Cardiac muscle cell (in vitro differentiated cells and primary cell): ENCODE measurements around the gene MIDN. TPM values are rescaled to one million over a fixed set of nuclear protein-coding genes. Genes with fewer than 3 reads are reported as not detected.

Source experiments
- DNase-seq, 2 donors: peaks; one replicate each; pipeline versions ENCODE4 v3.0.0 to v3.0.0-alpha.2; 2010 to 2017; ENCODE audit warnings: low read depth in 1 of 2, low spot score in 1 of 2
- H3K27ac ChIP-seq: fragments of 200-600 bp; sonication (generic); 2 replicates; pipeline ENCODE4 v1.5.1; 2016
- H3K27me3 ChIP-seq: fragments of 200-600 bp; sonication (generic); 2 replicates; pipeline ENCODE4 v1.6.0; 2016; ENCODE audit warnings: control low read depth
- H3K36me3 ChIP-seq: fragments of 200-600 bp; sonication (generic); 2 replicates; pipeline ENCODE4 v1.5.1; 2016; ENCODE audit warnings: control low read depth
- H3K4me1 ChIP-seq: fragments of 200-600 bp; sonication (generic); 2 replicates; pipeline ENCODE4 v1.8.1; 2017; ENCODE audit warnings: low read depth, mild to moderate bottlenecking, mixed run types
- H3K4me3 ChIP-seq: fragments of 200-600 bp; sonication (generic); 2 replicates; pipeline ENCODE4 v1.5.1; 2016; ENCODE audit warnings: mild to moderate bottlenecking
- H3K9me3 ChIP-seq: fragments of 200-600 bp; sonication (generic); 2 replicates; pipeline ENCODE4 v1.5.1; 2017; ENCODE audit warnings: low read depth, mild to moderate bottlenecking, control low read depth
- CTCF ChIP-seq: IDR thresholded peaks from 2 replicates; pipeline ENCODE4 v1.5.1; 2012; ENCODE audit warnings: low read depth, mild to moderate bottlenecking, low read length
- polyA plus RNA-seq: library from polyadenylated mRNA; unstranded; fragments of >200 nt; fragmentation: Nextera tagmentation; extraction: Ambion mirVana; gene quantifications from 2 replicates; pipeline ENCODE4 v1.2.1, GENCODE V29; 2016
- total RNA-seq: library from RNA; depleted of rRNA; stranded (reverse); fragments of >200 nt; gene quantifications from 2 replicates; pipeline ENCODE4 v1.2.3, GENCODE V29; 2016

Gene MIDN
- total and polyA plus RNA-seq, 2 experiments from 2014 or later: 58.1 to 89.2 TPM

- no peak overlapping the region for H3K4me3 ChIP-seq
- no peak overlapping the region for H3K27ac ChIP-seq
- no peaks in the 10 kb centered on the region for H3K36me3 ChIP-seq
- H3K27me3 ChIP-seq: peaks cover 6% of the 10 kb centered on the region
- H3K9me3 ChIP-seq: no peaks in the 10 kb centered on the region
- DNase-seq: no peak
- no peaks in the 10 kb centered on the region for H3K4me1 ChIP-seq
- no peak for TF ChIP-seq CTCF
Measured at GRCh38 chr19:1290703-1291651, 42.6 kb downstream of the MIDN start.

GRCh38 chr19:1291761-1292418 is 43.5 kb downstream of the MIDN start:
- H3K27ac ChIP-seq: no peak overlapping the region
- no peaks in the 10 kb centered on the region for H3K9me3 ChIP-seq
- DNase-seq: no peak
- H3K36me3 ChIP-seq: no peaks in the 10 kb centered on the region
- peaks cover 6% of the 10 kb centered on the region for H3K27me3 ChIP-seq
- no peaks in the 10 kb centered on the region for H3K4me1 ChIP-seq
- no peak overlapping the region for H3K4me3 ChIP-seq
- TF ChIP-seq CTCF: no peak

GRCh38 chr19:1292419-1293151 is 44.2 kb downstream of the MIDN start:
- Histone ChIP-seq H3K4me3 (no peak overlapping the region), H3K27ac (no peak overlapping the region), H3K27me3 (peaks cover 6% of the 10 kb centered on the region), H3K9me3 (no peaks in the 10 kb centered on the region), H3K4me1 (no peaks in the 10 kb centered on the region), H3K36me3 (no peaks in the 10 kb centered on the region)
- TF ChIP-seq CTCF: no peak
- no peak for DNase-seq

- Histone ChIP-seq H3K4me3 (no peak overlapping the region), H3K4me1 (no peaks in the 10 kb centered on the region), H3K27me3 (peaks cover 6% of the 10 kb centered on the region), H3K36me3 (no peaks in the 10 kb centered on the region), H3K9me3 (no peaks in the 10 kb centered on the region), H3K27ac (no peak overlapping the region)
- no peak for TF ChIP-seq CTCF
- DNase-seq: no peak
Measured at GRCh38 chr19:1293782-1294604, 45.6 kb downstream of the MIDN start.

GRCh38 chr19:1294688-1295087 is 46.3 kb downstream of the MIDN start:
- no peaks in the 10 kb centered on the region for H3K9me3 ChIP-seq
- H3K27ac ChIP-seq: no peak overlapping the region
- H3K27me3 ChIP-seq: peaks cover 6% of the 10 kb centered on the region
- no peaks in the 10 kb centered on the region for H3K4me1 ChIP-seq
- no peak for TF ChIP-seq CTCF
- H3K4me3 ChIP-seq: no peak overlapping the region
- no peaks in the 10 kb centered on the region for H3K36me3 ChIP-seq
- no peak for DNase-seq
